ENCODE data around the gene HS1BP3.

HS1BP3 gene

DNA sequence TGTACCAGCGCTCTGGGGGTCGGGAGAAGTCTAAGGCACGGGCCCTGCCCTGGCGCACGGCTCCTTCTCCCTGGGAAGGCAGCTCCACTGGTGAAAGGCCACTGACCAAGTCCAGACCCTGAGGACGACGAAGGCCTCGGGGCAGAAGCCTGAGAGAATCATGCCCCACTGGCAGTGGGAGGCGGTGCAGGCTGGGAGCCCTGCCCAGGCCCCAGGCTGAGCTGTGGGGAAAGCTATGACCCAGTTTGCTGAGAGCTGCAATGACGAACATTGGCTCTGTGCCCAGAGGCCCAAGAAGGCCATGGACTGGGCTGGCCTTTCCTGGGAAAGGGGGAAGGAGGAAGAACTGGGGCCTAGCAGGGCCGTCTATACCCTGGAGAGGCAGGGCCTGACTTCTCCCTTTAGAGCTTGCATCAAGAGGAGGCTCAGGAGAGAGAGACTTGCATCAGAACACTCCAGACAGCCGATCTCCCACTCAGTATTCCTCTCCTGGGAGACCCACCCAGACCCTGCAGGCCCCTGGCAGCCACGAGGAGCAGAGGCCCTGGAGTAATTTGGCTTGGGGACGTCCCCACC, 32.9 kb downstream of the HS1BP3 start:
- Histone ChIP-seq H4K20me1 (ENCODE audit: insufficient read depth, low read length) (no peaks in the 10 kb centered on the region; the same call in 1 of the 2 replicates), H3K9ac (ENCODE audit: low read depth, low read length) (no peak overlapping the region), H3K27ac (ENCODE audit: low read length) (no peak overlapping the region), H3K79me2 (ENCODE audit: insufficient read depth, low read length) (no peaks in the 10 kb centered on the region), H3K4me2 (ENCODE audit: insufficient read depth, low read length) (no peak overlapping the region), H3K36me3 (ENCODE audit: insufficient read depth, low read length) (peaks cover 12% of the 10 kb centered on the region; the same call in 1 of the 2 replicates), H3K4me1 (ENCODE audit: insufficient read depth, low read length) (no peaks in the 10 kb centered on the region), H3K9me3 (ENCODE audit: insufficient read depth, low read length, severe bottlenecking) (no peaks in the 10 kb centered on the region), H3K4me3 (ENCODE audit: low read depth in 1 of 2, low read length in 2 of 2) (no peak overlapping the region), H2AFZ (ENCODE audit: low read depth, low read length) (no peak overlapping the region), H3K27me3 (ENCODE audit: insufficient read depth, low read length, poor library complexity) (no peaks in the 10 kb centered on the region)
- TF ChIP-seq, protein P1, sequence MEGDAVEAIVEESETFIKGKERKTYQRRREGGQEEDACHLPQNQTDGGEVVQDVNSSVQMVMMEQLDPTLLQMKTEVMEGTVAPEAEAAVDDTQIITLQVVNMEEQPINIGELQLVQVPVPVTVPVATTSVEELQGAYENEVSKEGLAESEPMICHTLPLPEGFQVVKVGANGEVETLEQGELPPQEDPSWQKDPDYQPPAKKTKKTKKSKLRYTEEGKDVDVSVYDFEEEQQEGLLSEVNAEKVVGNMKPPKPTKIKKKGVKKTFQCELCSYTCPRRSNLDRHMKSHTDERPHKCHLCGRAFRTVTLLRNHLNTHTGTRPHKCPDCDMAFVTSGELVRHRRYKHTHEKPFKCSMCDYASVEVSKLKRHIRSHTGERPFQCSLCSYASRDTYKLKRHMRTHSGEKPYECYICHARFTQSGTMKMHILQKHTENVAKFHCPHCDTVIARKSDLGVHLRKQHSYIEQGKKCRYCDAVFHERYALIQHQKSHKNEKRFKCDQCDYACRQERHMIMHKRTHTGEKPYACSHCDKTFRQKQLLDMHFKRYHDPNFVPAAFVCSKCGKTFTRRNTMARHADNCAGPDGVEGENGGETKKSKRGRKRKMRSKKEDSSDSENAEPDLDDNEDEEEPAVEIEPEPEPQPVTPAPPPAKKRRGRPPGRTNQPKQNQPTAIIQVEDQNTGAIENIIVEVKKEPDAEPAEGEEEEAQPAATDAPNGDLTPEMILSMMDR (IDR thresholded peaks at IDR 0.05; ENCODE audit: borderline replicate concordance, extremely low read depth, low read length, poor library complexity, severe bottlenecking) = no peak
- TF ChIP-seq EZH2 (IDR thresholded peaks at IDR 0.05; ENCODE audit: borderline replicate concordance, low read depth, low read length, severe bottlenecking) = no peak
- no peak for DNase-seq
- ATAC-seq (ENCODE audit: insufficient read depth, low read depth) = peak; percentile 30; the same call in 1 of the 3 replicates

DNA sequence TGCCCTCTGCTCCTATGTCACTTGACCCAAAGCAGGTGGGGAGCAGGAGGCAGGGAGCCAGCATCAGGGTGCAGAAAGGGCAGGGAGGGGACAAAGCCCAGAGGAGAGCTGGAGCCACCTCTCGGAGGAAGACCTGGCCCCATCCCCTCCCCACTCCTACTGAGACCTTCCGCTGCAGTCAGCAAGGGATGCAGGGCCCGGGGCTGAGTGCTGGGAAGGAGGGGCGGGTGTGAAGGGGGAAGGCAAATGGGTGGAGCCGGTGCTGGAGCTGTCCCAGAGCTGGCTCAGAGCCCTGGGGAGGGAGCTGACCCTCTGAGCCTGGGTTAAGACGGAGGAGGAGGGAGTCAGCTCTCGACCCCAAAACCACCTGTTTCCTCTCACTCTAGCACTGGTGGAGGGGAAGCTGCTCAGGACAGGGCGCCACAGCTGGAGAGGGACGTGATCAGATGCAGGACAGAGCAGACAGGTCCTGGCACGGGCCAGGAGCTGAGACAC, 33.8 kb downstream of the HS1BP3 start:
- no peak; the same call in 2 of the 3 replicates for ATAC-seq (ENCODE audit: insufficient read depth, low read depth)
- H3K36me3 ChIP-seq (ENCODE audit: insufficient read depth, low read length) = peaks cover 9% of the 10 kb centered on the region; the same call in 1 of the 2 replicates
- no peak for DNase-seq
- H3K27me3 ChIP-seq (ENCODE audit: insufficient read depth, low read length, poor library complexity) = no peaks in the 10 kb centered on the region
- no peaks in the 10 kb centered on the region for H3K79me2 ChIP-seq (ENCODE audit: insufficient read depth, low read length)
- no peak overlapping the region for H3K27ac ChIP-seq (ENCODE audit: low read length)
- H2AFZ ChIP-seq (ENCODE audit: low read depth, low read length) = no peak overlapping the region
- TF ChIP-seq EZH2 (IDR thresholded peaks at IDR 0.05; ENCODE audit: borderline replicate concordance, low read depth, low read length, severe bottlenecking) = no peak
- TF ChIP-seq, protein P1 (IDR thresholded peaks at IDR 0.05; ENCODE audit: borderline replicate concordance, extremely low read depth, low read length, poor library complexity, severe bottlenecking) = no peak
- no peaks in the 10 kb centered on the region for H3K4me1 ChIP-seq (ENCODE audit: insufficient read depth, low read length)
- no peak overlapping the region for H3K4me2 ChIP-seq (ENCODE audit: insufficient read depth, low read length)
- H4K20me1 ChIP-seq (ENCODE audit: insufficient read depth, low read length) = no peaks in the 10 kb centered on the region; the same call in 1 of the 2 replicates
- no peaks in the 10 kb centered on the region for H3K9me3 ChIP-seq (ENCODE audit: insufficient read depth, low read length, severe bottlenecking)
- no peak overlapping the region for H3K9ac ChIP-seq (ENCODE audit: low read depth, low read length)
- H3K4me3 ChIP-seq (ENCODE audit: low read depth in 1 of 2, low read length in 2 of 2) = no peak overlapping the region

DNA sequence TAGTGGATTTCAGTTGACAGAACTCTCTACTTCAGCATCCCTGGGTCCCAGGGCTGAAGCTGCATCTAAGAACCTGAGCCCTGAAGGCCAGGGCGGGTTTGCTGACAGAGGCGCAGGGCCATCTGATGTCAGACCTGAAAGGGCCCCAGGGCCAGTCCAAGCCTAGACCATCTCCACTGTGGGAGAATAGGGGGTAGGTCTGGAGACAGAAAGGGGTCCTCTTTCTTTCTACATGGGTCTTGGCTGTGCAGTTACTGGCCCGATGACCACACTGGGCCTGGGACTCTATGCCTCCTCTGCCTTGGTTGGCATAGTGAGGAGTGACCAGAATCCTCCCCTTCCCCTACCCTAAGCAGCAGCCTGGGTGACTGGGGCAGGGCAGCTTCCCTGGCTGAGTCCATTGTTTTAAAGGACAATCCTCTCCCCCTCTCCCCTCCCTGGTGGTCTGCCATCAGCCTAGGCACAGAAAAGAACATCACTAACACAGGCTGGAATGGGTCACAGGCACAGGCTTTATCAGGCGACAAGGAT, 34.5 kb downstream of the HS1BP3 start:
- no peak overlapping the region for H3K9ac ChIP-seq (ENCODE audit: low read depth, low read length)
- H3K79me2 ChIP-seq (ENCODE audit: insufficient read depth, low read length) = no peaks in the 10 kb centered on the region
- no peaks in the 10 kb centered on the region for H3K9me3 ChIP-seq (ENCODE audit: insufficient read depth, low read length, severe bottlenecking)
- no peaks in the 10 kb centered on the region for H3K27me3 ChIP-seq (ENCODE audit: insufficient read depth, low read length, poor library complexity)
- H3K4me1 ChIP-seq (ENCODE audit: insufficient read depth, low read length) = no peaks in the 10 kb centered on the region
- no peaks in the 10 kb centered on the region; the same call in 1 of the 2 replicates for H4K20me1 ChIP-seq (ENCODE audit: insufficient read depth, low read length)
- ATAC-seq (ENCODE audit: insufficient read depth, low read depth) (no peak), DNase-seq (no peak)
- H3K27ac ChIP-seq (ENCODE audit: low read length) = no peak overlapping the region
- 0 out of 2 replicates have a peak, but pooled peaks cover 3% of the 10 kb centered on the region for H3K36me3 ChIP-seq (ENCODE audit: insufficient read depth, low read length)
- H2AFZ ChIP-seq (ENCODE audit: low read depth, low read length) = no peak overlapping the region
- TF ChIP-seq EZH2 (IDR thresholded peaks at IDR 0.05; ENCODE audit: borderline replicate concordance, low read depth, low read length, severe bottlenecking) = no peak
- TF ChIP-seq, protein P1 (IDR thresholded peaks at IDR 0.05; ENCODE audit: borderline replicate concordance, extremely low read depth, low read length, poor library complexity, severe bottlenecking) = no peak
- H3K4me3 ChIP-seq (ENCODE audit: low read depth in 1 of 2, low read length in 2 of 2) = no peak overlapping the region
- H3K4me2 ChIP-seq (ENCODE audit: insufficient read depth, low read length) = no peak overlapping the region

Measured in DND-41 (cell line).